Mesenchymal stem cell (in vitro differentiated cells and primary cell): Measurements from ENCODE around the gene TSC22D1.
A peak's percentile ranks its signal among the peaks of the same experiment; 100 is the strongest.

Experiments used
- DNase-seq: peaks from one replicate; pipeline ENCODE4 v3.0.0-alpha.2; 2013
- H2AFZ ChIP-seq: one replicate; pipeline ENCODE4 v1.6.1; 2013; ENCODE audit warnings: low read depth, mild to moderate bottlenecking, control low read depth, inconsistent platforms, low read length, moderate library complexity
- H2AK5ac ChIP-seq: 2 replicates; pipeline ENCODE4 v1.6.1; 2013; ENCODE audit warnings: low read length, moderate library complexity, mild to moderate bottlenecking, inconsistent platforms; ENCODE audit not compliant: severe bottlenecking
- H2BK120ac ChIP-seq: one replicate; pipeline ENCODE4 v1.6.1; 2013; ENCODE audit warnings: low read depth, mild to moderate bottlenecking, inconsistent platforms, low read length, moderate library complexity
- H2BK12ac ChIP-seq, 2 experiments: one replicate each; pipeline ENCODE4 v1.6.1; 2013; ENCODE audit warnings: inconsistent platforms in 2 of 2, low read length in 2 of 2, mild to moderate bottlenecking in 2 of 2, moderate library complexity in 2 of 2, control low read depth in 1 of 2
- H2BK15ac ChIP-seq: one replicate; pipeline ENCODE4 v1.6.1; 2013; ENCODE audit warnings: mild to moderate bottlenecking, low read depth, inconsistent platforms; ENCODE audit not compliant: poor library complexity, severe bottlenecking
- H2BK5ac ChIP-seq: 2 replicates; pipeline ENCODE4 v1.6.1; 2013; ENCODE audit warnings: low read depth, mild to moderate bottlenecking, low read length, control low read depth, inconsistent platforms; ENCODE audit not compliant: poor library complexity, severe bottlenecking
- H3K14ac ChIP-seq, 2 experiments: one replicate each; pipeline ENCODE4 v1.6.1; 2013; ENCODE audit warnings: inconsistent platforms in 2 of 2, low read length in 2 of 2, control low read depth in 1 of 2, mild to moderate bottlenecking in 1 of 2, moderate library complexity in 1 of 2
- H3K18ac ChIP-seq, 2 experiments: one replicate each; pipeline ENCODE4 v1.6.1; 2013; ENCODE audit warnings: inconsistent platforms in 2 of 2, low read length in 2 of 2, control low read depth in 1 of 2, low read depth in 1 of 2, mild to moderate bottlenecking in 1 of 2
- H3K23ac ChIP-seq, 2 experiments: one replicate each; pipeline ENCODE4 v1.6.1; 2013; ENCODE audit warnings: inconsistent platforms in 2 of 2, low read length in 2 of 2, mild to moderate bottlenecking in 2 of 2, moderate library complexity in 2 of 2, control low read depth in 1 of 2
- H3K27ac ChIP-seq: 2 replicates; pipeline ENCODE4 v1.5.1; 2013; ENCODE audit warnings: mild to moderate bottlenecking, moderate library complexity, low read length, control low read depth, inconsistent platforms; ENCODE audit not compliant: poor library complexity, severe bottlenecking
- H3K27me3 ChIP-seq, 2 experiments: 2 replicates each; pipeline versions ENCODE4 v1.6.1 to v1.7.0; 2013; ENCODE audit warnings: low read length in 2 of 2, mild to moderate bottlenecking in 2 of 2, moderate library complexity in 2 of 2, control low read depth in 1 of 2, inconsistent platforms in 1 of 2; ENCODE audit not compliant: control insufficient read depth in 1 of 2, insufficient read depth in 1 of 2
- H3K36me3 ChIP-seq, 2 experiments: 2 replicates each; pipeline versions ENCODE4 v1.6.1 to v1.7.0; 2013; ENCODE audit warnings: low read length in 2 of 2, control low read depth in 1 of 2, inconsistent platforms in 1 of 2, low read depth in 1 of 2, mild to moderate bottlenecking in 1 of 2; ENCODE audit not compliant: insufficient read depth in 2 of 2, control insufficient read depth in 1 of 2
- H3K4ac ChIP-seq, 2 experiments: one replicate each; pipeline ENCODE4 v1.6.1; 2013; ENCODE audit warnings: inconsistent platforms in 2 of 2, low read length in 2 of 2, mild to moderate bottlenecking in 2 of 2, moderate library complexity in 2 of 2, control low read depth in 1 of 2, low read depth in 1 of 2
- H3K4me1 ChIP-seq: 2 replicates; pipeline ENCODE4 v1.6.1; 2013; ENCODE audit warnings: low read depth, low read length, control low read depth; ENCODE audit not compliant: control insufficient read depth, insufficient read depth
- H3K4me2 ChIP-seq: 2 replicates; pipeline ENCODE4 v1.6.1; 2013; ENCODE audit warnings: low read length, mild to moderate bottlenecking, inconsistent platforms; ENCODE audit not compliant: poor library complexity, severe bottlenecking
- H3K4me3 ChIP-seq, 2 experiments: 2 replicates each; pipeline versions ENCODE4 v1.5.1 to v1.7.0; 2013; ENCODE audit warnings: low read length in 2 of 2, mild to moderate bottlenecking in 2 of 2, control low read depth in 1 of 2, low read depth in 1 of 2; ENCODE audit not compliant: insufficient read depth in 1 of 2
- H3K79me1 ChIP-seq: replicated peaks from 2 replicates; pipeline ENCODE4 v1.6.1; 2013; ENCODE audit warnings: mild to moderate bottlenecking, control low read depth, low read length, inconsistent platforms; ENCODE audit not compliant: poor library complexity, severe bottlenecking
- H3K9ac ChIP-seq: 2 replicates; pipeline ENCODE4 v1.7.0; 2013; ENCODE audit warnings: mild to moderate bottlenecking, low read length, moderate library complexity
- H3K9me3 ChIP-seq: 2 replicates; pipeline ENCODE4 v1.7.0; 2013; ENCODE audit warnings: mild to moderate bottlenecking, low read length; ENCODE audit not compliant: control insufficient read depth
- H4K8ac ChIP-seq: one replicate; pipeline ENCODE4 v1.6.1; 2013; ENCODE audit warnings: inconsistent platforms, mild to moderate bottlenecking, low read length, moderate library complexity
- H4K91ac ChIP-seq: one replicate; pipeline ENCODE4 v1.6.1; 2013; ENCODE audit warnings: mild to moderate bottlenecking, low read length, inconsistent platforms
- WGBS: methylation state at CpG from one replicate; pipeline ENCODE4 v1.1.7; 2013; ENCODE audit warnings: mixed read lengths; 5-methylcytosine and 5-hydroxymethylcytosine counted together

TSC22D1 gene

DNA sequence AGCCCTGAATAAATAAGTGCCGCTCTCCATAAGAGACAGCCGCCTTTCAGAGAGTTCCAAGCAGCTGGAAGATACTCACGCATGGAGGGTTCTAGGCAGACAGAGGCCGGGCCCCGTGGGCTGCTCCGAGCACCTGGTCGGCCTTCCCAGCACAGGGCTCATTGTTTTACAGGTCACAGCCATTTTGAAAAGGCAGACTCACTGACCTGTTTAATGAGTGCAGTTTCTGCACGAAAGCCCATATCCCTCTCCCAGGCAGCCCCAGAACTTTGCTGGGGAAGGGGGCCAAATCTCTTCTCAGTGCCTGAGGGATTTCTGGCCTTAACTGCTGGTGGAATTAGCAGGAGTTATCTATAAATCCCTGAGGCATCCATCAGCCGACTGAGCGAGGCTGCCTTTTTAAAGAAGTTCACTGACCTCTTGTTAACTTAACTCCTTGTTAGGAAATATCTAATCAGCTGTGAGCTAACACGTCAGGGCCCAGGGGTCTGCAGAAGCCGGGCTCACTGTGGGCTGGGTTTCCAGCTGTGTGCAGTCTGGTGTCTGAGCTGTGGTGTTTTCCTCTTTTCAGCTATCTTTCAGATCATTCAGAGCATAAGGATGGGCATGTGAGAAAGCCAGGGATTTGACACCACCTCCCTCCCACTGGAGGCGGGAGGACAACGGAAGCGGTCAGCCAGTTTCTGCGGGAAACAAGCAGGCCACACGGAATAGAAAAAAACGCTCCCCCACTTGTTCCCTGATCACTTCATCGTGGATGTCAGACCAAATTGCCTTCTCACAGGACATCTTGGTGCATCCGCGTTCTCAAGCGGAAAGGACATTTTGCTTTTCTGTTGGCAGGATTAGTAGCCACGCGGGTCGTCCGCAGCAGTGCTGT lies 179.2 kb downstream of the TSC22D1 start:
- Histone ChIP-seq H3K4me2 (no peak overlapping the region), H3K79me1 (no peaks in the 10 kb centered on the region), H3K9me3 (no peaks in the 10 kb centered on the region), H3K4ac (peak overlapping the region; percentile 66 to 79), H3K4me1 (peaks cover 21% of the 10 kb centered on the region), H3K4me3 (peak overlapping the region in 1 of 2 experiments; percentile 35), H3K27ac (peak overlapping the region; percentile 93), H2BK120ac (peak overlapping the region; percentile 65), H3K27me3 (peaks cover 0 to 11% of the 10 kb centered on the region in 2 experiments), H3K9ac (peak overlapping the region; percentile 69), H3K18ac (peak overlapping the region; percentile 75 to 91), H2BK15ac (no peak overlapping the region), H4K91ac (peak overlapping the region; percentile 89), H3K36me3 (no peaks in the 10 kb centered on the region), H2AK5ac (peak overlapping the region; percentile 97), H2BK12ac (peak overlapping the region; percentile 32 to 97), H3K14ac (no peak overlapping the region), H2AFZ (no peak overlapping the region), H3K23ac (no peak overlapping the region), H4K8ac (peak overlapping the region; percentile 47), H2BK5ac (peak overlapping the region; percentile 85)
- WGBS = 37% methylated on average over 26 of the region's 26 CpGs
- DNase-seq = peak; percentile 91

DNA sequence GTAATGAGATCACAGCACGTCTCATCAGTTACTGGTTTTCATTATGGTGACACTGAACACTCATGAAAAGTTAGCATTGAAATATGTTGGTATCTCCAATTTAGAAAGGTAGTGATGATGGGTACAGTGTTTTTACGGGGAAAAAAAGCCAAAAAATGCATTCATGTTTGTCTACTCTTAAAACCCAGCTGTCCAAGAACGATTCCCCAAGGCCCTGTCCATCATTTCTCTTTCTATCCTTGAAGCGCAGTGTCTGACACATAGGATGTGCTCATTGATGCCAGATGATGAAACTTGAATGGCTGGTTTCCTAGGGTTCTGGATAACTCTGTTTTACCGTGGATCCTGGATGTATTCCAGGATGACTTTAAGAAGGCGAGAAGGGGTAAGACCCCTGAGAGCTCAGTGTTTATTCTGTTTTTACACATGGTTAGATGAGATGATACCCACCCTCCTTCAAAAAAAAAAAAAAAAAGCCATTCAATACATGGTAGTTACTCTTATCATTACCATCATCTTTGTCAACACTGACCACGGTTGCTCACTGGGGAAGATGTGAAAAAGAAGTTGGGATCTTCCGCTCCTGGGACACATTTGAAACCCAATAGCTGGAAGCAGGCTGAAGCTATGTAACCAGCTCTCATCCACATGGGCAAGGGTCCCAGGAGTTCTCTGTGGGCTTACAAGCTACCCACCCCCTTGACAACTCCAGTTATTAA lies 180.0 kb downstream of the TSC22D1 start:
- Histone ChIP-seq H2BK15ac (no peak overlapping the region), H3K4me1 (peaks cover 21% of the 10 kb centered on the region), H4K8ac (no peak overlapping the region), H3K36me3 (peaks cover 0 to 5% of the 10 kb centered on the region in 2 experiments), H3K27ac (peak overlapping the region; percentile 93), H3K4ac (peak overlapping the region; percentile 46 to 64), H3K79me1 (no peaks in the 10 kb centered on the region), H3K9ac (peak overlapping the region; percentile 69), H3K4me3 (peak overlapping the region in 1 of 2 experiments; percentile 35), H2BK120ac (peak overlapping the region; percentile 65), H3K27me3 (peaks cover 0 to 11% of the 10 kb centered on the region in 2 experiments), H3K14ac (no peak overlapping the region), H3K4me2 (no peak overlapping the region), H2BK5ac (peak overlapping the region; percentile 85), H2AFZ (no peak overlapping the region), H4K91ac (peak overlapping the region; percentile 6), H2AK5ac (peak overlapping the region; percentile 97), H3K9me3 (no peaks in the 10 kb centered on the region), H3K23ac (no peak overlapping the region), H2BK12ac (peak overlapping the region; percentile 45 to 69), H3K18ac (peak overlapping the region; percentile 74 to 91)
- 66% methylated on average over 7 of the region's 8 CpGs for WGBS
- DNase-seq = peak; percentile 39

DNA sequence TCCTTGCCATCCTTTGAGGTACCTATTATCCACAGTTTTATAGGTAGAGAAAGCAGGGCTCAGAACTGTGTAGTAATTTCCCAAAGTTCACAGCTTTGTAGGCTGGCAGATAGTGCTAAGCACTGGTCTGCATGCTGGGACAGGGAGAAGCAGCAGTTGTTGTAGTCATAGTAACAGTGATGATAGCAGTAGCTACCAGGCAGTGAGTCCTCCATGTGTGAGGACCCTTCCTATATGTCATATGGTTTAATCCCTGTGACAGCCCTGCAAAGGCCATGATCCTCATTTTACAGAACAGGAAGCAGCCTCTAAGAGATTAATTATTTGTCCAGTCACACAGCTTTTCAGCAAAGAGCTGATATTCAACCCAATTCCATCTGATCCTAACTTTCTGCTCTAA lies 181.5 kb downstream of the TSC22D1 start:
- no peak overlapping the region for H3K23ac ChIP-seq
- peaks cover 0 to 4% of the 10 kb centered on the region in 2 experiments for H3K27me3 ChIP-seq
- H3K4me2 ChIP-seq = no peak overlapping the region
- no peak overlapping the region for H3K27ac ChIP-seq
- H2BK5ac ChIP-seq = no peak overlapping the region
- no peak overlapping the region for H3K4ac ChIP-seq
- H3K9me3 ChIP-seq = no peaks in the 10 kb centered on the region
- no peak overlapping the region for H3K9ac ChIP-seq
- no peak overlapping the region for H3K4me3 ChIP-seq
- H3K18ac ChIP-seq = no peak overlapping the region
- peaks cover 0 to 5% of the 10 kb centered on the region in 2 experiments for H3K36me3 ChIP-seq
- H4K91ac ChIP-seq = no peak overlapping the region
- H3K4me1 ChIP-seq = peaks cover 21% of the 10 kb centered on the region
- peak; percentile 68 for DNase-seq
- H2BK120ac ChIP-seq = no peak overlapping the region
- peaks cover 2% of the 10 kb centered on the region for H3K79me1 ChIP-seq
- no peak overlapping the region for H2AK5ac ChIP-seq
- peak overlapping the region in 1 of 2 experiments; percentile 39 for H2BK12ac ChIP-seq
- H4K8ac ChIP-seq = no peak overlapping the region
- no peak overlapping the region for H2BK15ac ChIP-seq
- H3K14ac ChIP-seq = no peak overlapping the region
- H2AFZ ChIP-seq = no peak overlapping the region

DNA sequence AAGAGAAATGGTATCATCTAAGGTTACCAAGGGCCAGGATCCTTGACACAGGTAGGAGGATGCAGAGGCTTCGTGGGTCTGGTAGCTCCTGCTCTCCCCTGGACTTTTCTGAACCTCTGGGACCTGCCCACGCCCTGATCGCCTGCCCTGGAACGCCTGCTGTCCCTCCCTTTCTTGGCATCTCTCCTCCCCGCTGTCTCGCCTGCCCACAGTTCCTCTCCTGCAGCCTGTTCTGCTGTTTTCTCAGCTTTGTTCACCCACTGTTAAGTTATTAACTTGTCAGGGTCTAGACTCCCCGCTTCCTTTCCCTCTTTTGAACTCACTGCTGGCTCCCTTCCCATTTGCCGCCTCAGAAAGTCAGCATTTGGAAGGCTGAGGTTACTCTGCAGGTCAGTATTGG lies 182.7 kb downstream of the TSC22D1 start:
- peaks cover 2 to 5% of the 10 kb centered on the region in 2 experiments for H3K36me3 ChIP-seq
- H2AFZ ChIP-seq = no peak overlapping the region
- H3K14ac ChIP-seq = no peak overlapping the region
- no peak overlapping the region for H2AK5ac ChIP-seq
- H3K4ac ChIP-seq = no peak overlapping the region
- no peak overlapping the region for H2BK12ac ChIP-seq
- peak overlapping the region; percentile 68 for H3K27ac ChIP-seq
- H2BK15ac ChIP-seq = no peak overlapping the region
- H4K91ac ChIP-seq = no peak overlapping the region
- H3K23ac ChIP-seq = no peak overlapping the region
- peak overlapping the region; percentile 48 for H2BK5ac ChIP-seq
- H4K8ac ChIP-seq = peak overlapping the region; percentile 10
- H3K9me3 ChIP-seq = no peaks in the 10 kb centered on the region
- H3K9ac ChIP-seq = no peak overlapping the region
- no peak overlapping the region for H3K4me2 ChIP-seq
- no peaks in the 10 kb centered on the region for H3K27me3 ChIP-seq
- H3K4me3 ChIP-seq = no peak overlapping the region
- no peak for DNase-seq
- 95% methylated on average over 7 of the region's 8 CpGs for WGBS
- no peak overlapping the region for H3K18ac ChIP-seq
- H2BK120ac ChIP-seq = no peak overlapping the region
- H3K4me1 ChIP-seq = peaks cover 18% of the 10 kb centered on the region
- H3K79me1 ChIP-seq = peaks cover 2% of the 10 kb centered on the region
